GM12874 (cell line): ENCODE measurements around the gene YWHAB.

Source experiments
- CTCF ChIP-seq: IDR thresholded peaks from 2 replicates; pipeline ENCODE4 v1.5.1; 2011; ENCODE audit warnings: low read depth, mild to moderate bottlenecking, control low read depth, low read length, moderate library complexity; ENCODE audit not compliant: insufficient read depth

YWHAB gene

GRCh38 chr20:44856856-44857448 lies 28.6 kb upstream of the YWHAB start:
- TF ChIP-seq CTCF, result no peak

GRCh38 chr20:44858606-44859360 lies 26.7 kb upstream of the YWHAB start:
- TF ChIP-seq CTCF, result no peak

GRCh38 chr20:44861531-44862006 lies 23.9 kb upstream of the YWHAB start:
- TF ChIP-seq CTCF, result no peak

GRCh38 chr20:44862286-44862685 lies 23.2 kb upstream of the YWHAB start:
- no peak for TF ChIP-seq CTCF

GRCh38 chr20:44866703-44867335 lies 18.7 kb upstream of the YWHAB start:
- TF ChIP-seq CTCF, result no peak

- TF ChIP-seq CTCF, result no peak
Measured at GRCh38 chr20:44869471-44869870, 16.0 kb upstream of the YWHAB start.

- TF ChIP-seq CTCF, result no peak
Measured at GRCh38 chr20:44883214-44883902, 2.1 kb upstream of the YWHAB start.
